Mucosa of rectum (tissue), 2 donors: ENCODE data around the gene LPCAT1.
"Not testable (repeated sequence)": the region's sequence is repeated elsewhere in the genome, so short reads cannot be mapped to it uniquely, and the experiment has no call there.

Source experiments
- H3K27ac ChIP-seq, 2 donors: one replicate each; pipeline ENCODE4 v1.7.0; 2013; ENCODE audit warnings: inconsistent platforms in 2 of 2, low read depth in 2 of 2, low read length in 2 of 2
- H3K27me3 ChIP-seq, 2 donors: one replicate each; pipeline ENCODE4 v1.7.0; 2013; ENCODE audit warnings: low read length in 2 of 2; ENCODE audit not compliant: control insufficient read depth in 2 of 2, insufficient read depth in 2 of 2
- H3K36me3 ChIP-seq, 2 donors: one replicate each; pipeline ENCODE4 v1.7.0; 2013; ENCODE audit warnings: low read length in 2 of 2; ENCODE audit not compliant: control insufficient read depth in 2 of 2, insufficient read depth in 2 of 2
- H3K4me1 ChIP-seq, 2 donors: one replicate each; pipeline ENCODE4 v1.7.0; 2013; ENCODE audit warnings: low read length in 2 of 2, mild to moderate bottlenecking in 1 of 2; ENCODE audit not compliant: control insufficient read depth in 2 of 2, insufficient read depth in 2 of 2
- H3K4me3 ChIP-seq, 2 donors: one replicate each; pipeline ENCODE4 v1.7.0; 2013; ENCODE audit warnings: low read length in 2 of 2
- H3K9ac ChIP-seq, 2 donors: one replicate each; pipeline ENCODE4 v1.7.0; 2013; ENCODE audit warnings: low read length in 2 of 2, low read depth in 1 of 2, mild to moderate bottlenecking in 1 of 2
- H3K9me3 ChIP-seq, 2 donors: one replicate each; pipeline ENCODE4 v1.7.0; 2013; ENCODE audit warnings: low read length in 2 of 2; ENCODE audit not compliant: control insufficient read depth in 2 of 2
- donor health status: healthy.
- donor health status: Normal muscosa, but diverticular disease.

Gene LPCAT1

GRCh38 chr5:1423901-1424603 lies 99.7 kb downstream of the LPCAT1 start:
- Histone ChIP-seq H3K4me1 (no peaks in the 10 kb centered on the region), H3K9ac (no peak overlapping the region), H3K36me3 (no peaks in the 10 kb centered on the region), H3K4me3 (no peak overlapping the region), H3K27me3 (no peaks in the 10 kb centered on the region), H3K27ac (no peak overlapping the region), H3K9me3 (peaks cover 6 to 9% of the 10 kb centered on the region in 2 donors)

- not testable (repeated sequence) for H3K27me3 ChIP-seq, H3K4me1 ChIP-seq, H3K36me3 ChIP-seq, H3K27ac ChIP-seq, H3K9ac ChIP-seq, H3K9me3 ChIP-seq, H3K4me3 ChIP-seq
Measured at GRCh38 chr5:1422522-1422921, 101.2 kb downstream of the LPCAT1 start.

GRCh38 chr5:1421521-1422341 lies 102.0 kb downstream of the LPCAT1 start:
- no peak overlapping the region for H3K27ac ChIP-seq
- no peaks in the 10 kb centered on the region for H3K4me1 ChIP-seq
- no peaks in the 10 kb centered on the region for H3K27me3 ChIP-seq
- no peak overlapping the region for H3K4me3 ChIP-seq
- H3K9ac ChIP-seq, result no peak overlapping the region
- H3K9me3 ChIP-seq, result no peaks in the 10 kb centered on the region
- H3K36me3 ChIP-seq, result no peaks in the 10 kb centered on the region

GRCh38 chr5:1420211-1421195 lies 103.3 kb downstream of the LPCAT1 start:
- H3K36me3 ChIP-seq, result no peaks in the 10 kb centered on the region
- H3K9ac ChIP-seq, result no peak overlapping the region
- H3K9me3 ChIP-seq, result no peaks in the 10 kb centered on the region
- H3K27me3 ChIP-seq, result no peaks in the 10 kb centered on the region
- no peaks in the 10 kb centered on the region for H3K4me1 ChIP-seq
- H3K27ac ChIP-seq, result no peak overlapping the region
- H3K4me3 ChIP-seq, result no peak overlapping the region

- H3K4me3 ChIP-seq, result no peak overlapping the region
- H3K9ac ChIP-seq, result no peak overlapping the region
- H3K27me3 ChIP-seq, result no peaks in the 10 kb centered on the region
- H3K36me3 ChIP-seq, result no peaks in the 10 kb centered on the region
- H3K4me1 ChIP-seq, result no peaks in the 10 kb centered on the region
- no peak overlapping the region for H3K27ac ChIP-seq
- H3K9me3 ChIP-seq, result no peaks in the 10 kb centered on the region
Measured at GRCh38 chr5:1419476-1420210, 104.1 kb downstream of the LPCAT1 start.

- H3K9me3 ChIP-seq, result no peaks in the 10 kb centered on the region
- no peak overlapping the region for H3K27ac ChIP-seq
- H3K36me3 ChIP-seq, result no peaks in the 10 kb centered on the region
Measured at GRCh38 chr5:1418921-1419280, 104.9 kb downstream of the LPCAT1 start.

GRCh38 chr5:1418238-1418920 lies 105.4 kb downstream of the LPCAT1 start:
- H3K36me3 ChIP-seq, result no peaks in the 10 kb centered on the region
- H3K9me3 ChIP-seq, result no peaks in the 10 kb centered on the region
- H3K4me3 ChIP-seq, result no peak overlapping the region
- H3K4me1 ChIP-seq, result no peaks in the 10 kb centered on the region
- H3K27me3 ChIP-seq, result no peaks in the 10 kb centered on the region
- H3K27ac ChIP-seq, result no peak overlapping the region
- no peak overlapping the region for H3K9ac ChIP-seq

More at GRCh38 chr5:1418921-1419280, 104.9 kb downstream of the LPCAT1 start:
- Histone ChIP-seq H3K27me3 (no peaks in the 10 kb centered on the region), H3K4me1 (no peaks in the 10 kb centered on the region), H3K9ac (no peak overlapping the region), H3K4me3 (no peak overlapping the region)

GRCh38 chr5:1417586-1418225 lies 106.1 kb downstream of the LPCAT1 start:
- Histone ChIP-seq H3K27ac (no peak overlapping the region), H3K27me3 (no peaks in the 10 kb centered on the region), H3K9me3 (no peaks in the 10 kb centered on the region), H3K9ac (no peak overlapping the region), H3K36me3 (no peaks in the 10 kb centered on the region), H3K4me3 (no peak overlapping the region), H3K4me1 (no peaks in the 10 kb centered on the region)
